Adrenal gland (tissue), 5 donors: ENCODE measurements around the gene AHI1.

Source experiments
- CTCF ChIP-seq, 6 experiments: fragments of 450-650 bp in 4 of 6; fragments of 200-600 bp in 2 of 6; sonication (generic) in 1 of 6; IDR thresholded peaks; 1 replicate in 5 of 6; 2 replicates in 1 of 6; pipeline versions ENCODE4 v1.5.1 to v1.8.0; 2016 to 2021; ENCODE audit warnings: antibody characterized with exemption in 6 of 6, mild to moderate bottlenecking in 2 of 6, moderate library complexity in 1 of 6
- POLR2A ChIP-seq, 2 donors: fragments of 450-650 bp; IDR thresholded peaks; one replicate each; pipeline ENCODE4 v1.6.1; 2017; ENCODE audit warnings: antibody characterized with exemption in 2 of 2, mild to moderate bottlenecking in 2 of 2, moderate library complexity in 1 of 2
- donor health status: DM: no; HTN: no; CAD: no.

GRCh38 chr6:135527116-135527959, 29.8 kb upstream of the AHI1 start:
- TF ChIP-seq POLR2A (IDR thresholded peaks at IDR 0.05) = no peak
- no peak for TF ChIP-seq CTCF (IDR thresholded peaks at IDR 0.05)
